Colonic mucosa (tissue), 4 donors: ENCODE measurements around the gene C11orf91. TPM values are rescaled to one million over a fixed set of nuclear protein-coding genes. Genes with fewer than 3 reads are reported as not detected.

Experiments
- DNase-seq: peaks from one replicate; pipeline ENCODE4 v3.0.0-alpha.2; 2020
- H3K27ac ChIP-seq: fragments of 200-600 bp; one replicate; pipeline ENCODE4 v1.8.0; 2021
- H3K27me3 ChIP-seq: fragments of 200-600 bp; one replicate; pipeline ENCODE4 v1.8.0; 2021
- H3K36me3 ChIP-seq: fragments of 200-600 bp; one replicate; pipeline ENCODE4 v1.8.0; 2021
- H3K4me1 ChIP-seq: fragments of 200-600 bp; one replicate; pipeline ENCODE4 v1.8.0; 2021; ENCODE audit warnings: mild to moderate bottlenecking
- H3K4me3 ChIP-seq: fragments of 200-600 bp; one replicate; pipeline ENCODE4 v1.8.0; 2021
- H3K9ac ChIP-seq, 2 donors: one replicate each; pipeline ENCODE4 v1.7.0; 2013; ENCODE audit warnings: control low read depth in 2 of 2, low read depth in 2 of 2, low read length in 2 of 2
- H3K9me3 ChIP-seq: fragments of 200-600 bp; one replicate; pipeline ENCODE4 v1.8.0; 2021
- intact Hi-C: fragments of 100-400 bp; cut with DNase I; formaldehyde crosslinking; loops from one replicate; pipeline ENCODE4 v1.14.1; 2022
- total RNA-seq, 2 donors: library from RNA; stranded (reverse); fragmentation: NEBNext Ultra II Directional in 1 of 2; extraction: Animal tissue kit (Norgen Biotek cat#: 25700) in 1 of 2; gene quantifications; one replicate each; pipeline ENCODE4 v1.2.1, GENCODE V29; 2021
- TF ChIP-seq, protein P1 (sequence below): fragments of 200-600 bp; IDR thresholded peaks from one replicate; pipeline ENCODE4 v1.8.0; 2022; ENCODE audit warnings: antibody characterized with exemption, mild to moderate bottlenecking
- donor health status: healthy.
- donor health status: DM: no; HTN: no; CAD: no.
- donor health status: DM: no; HTN: no; CAD: no.

Gene C11orf91
- total RNA-seq, 2 donors from 2014 or later: not detected

DNA sequence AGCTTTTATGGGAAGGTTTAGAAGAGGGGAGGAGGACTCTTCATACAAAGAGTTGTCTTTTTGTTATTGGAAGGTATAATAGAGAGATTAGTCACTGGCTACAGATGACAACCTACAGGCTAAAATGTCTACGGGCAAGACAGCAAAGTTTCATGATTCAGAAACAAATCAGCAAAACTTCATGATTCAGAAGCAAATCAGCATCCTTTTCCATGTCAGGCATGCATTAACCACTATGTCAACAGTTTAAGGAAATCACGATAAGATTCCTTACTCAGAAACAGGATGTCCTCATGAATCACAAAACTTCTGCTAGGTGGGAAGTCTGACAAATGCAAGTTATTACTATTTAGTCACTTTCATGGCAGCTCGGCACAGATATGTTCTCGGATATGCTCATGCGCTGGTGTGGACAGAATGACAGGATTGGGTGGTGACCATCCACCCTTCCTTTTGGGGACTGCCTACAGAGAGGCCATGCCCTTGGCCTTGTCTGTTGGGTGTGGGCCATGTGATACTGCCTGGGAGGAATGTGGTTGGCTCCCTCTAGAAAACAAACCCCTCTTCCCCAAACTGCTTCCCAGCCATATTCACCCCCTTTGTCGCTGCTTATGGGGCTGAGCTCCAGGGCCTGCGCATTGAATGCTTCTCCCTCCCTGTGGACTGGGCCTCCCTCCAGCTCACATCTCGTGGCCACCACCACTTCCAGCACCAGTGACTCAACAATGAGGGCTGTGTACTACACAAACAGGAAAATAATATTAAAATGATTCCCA, 10.1 kb downstream of the C11orf91 start:
- peaks cover 15% of the 10 kb centered on the region for H3K4me1 ChIP-seq
- peak overlapping the region; percentile 84 for H3K27ac ChIP-seq
- no peaks in the 10 kb centered on the region for H3K27me3 ChIP-seq
- no peak overlapping the region for H3K9ac ChIP-seq
- intact Hi-C loops: loop anchor here (10.0 kb wide), 1 partner anchor 526 kb away; the partner anchor contains the start of gene CSTF3
- TF ChIP-seq, protein P1, sequence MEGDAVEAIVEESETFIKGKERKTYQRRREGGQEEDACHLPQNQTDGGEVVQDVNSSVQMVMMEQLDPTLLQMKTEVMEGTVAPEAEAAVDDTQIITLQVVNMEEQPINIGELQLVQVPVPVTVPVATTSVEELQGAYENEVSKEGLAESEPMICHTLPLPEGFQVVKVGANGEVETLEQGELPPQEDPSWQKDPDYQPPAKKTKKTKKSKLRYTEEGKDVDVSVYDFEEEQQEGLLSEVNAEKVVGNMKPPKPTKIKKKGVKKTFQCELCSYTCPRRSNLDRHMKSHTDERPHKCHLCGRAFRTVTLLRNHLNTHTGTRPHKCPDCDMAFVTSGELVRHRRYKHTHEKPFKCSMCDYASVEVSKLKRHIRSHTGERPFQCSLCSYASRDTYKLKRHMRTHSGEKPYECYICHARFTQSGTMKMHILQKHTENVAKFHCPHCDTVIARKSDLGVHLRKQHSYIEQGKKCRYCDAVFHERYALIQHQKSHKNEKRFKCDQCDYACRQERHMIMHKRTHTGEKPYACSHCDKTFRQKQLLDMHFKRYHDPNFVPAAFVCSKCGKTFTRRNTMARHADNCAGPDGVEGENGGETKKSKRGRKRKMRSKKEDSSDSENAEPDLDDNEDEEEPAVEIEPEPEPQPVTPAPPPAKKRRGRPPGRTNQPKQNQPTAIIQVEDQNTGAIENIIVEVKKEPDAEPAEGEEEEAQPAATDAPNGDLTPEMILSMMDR: no peak
- no peaks in the 10 kb centered on the region for H3K36me3 ChIP-seq
- no peaks in the 10 kb centered on the region for H3K9me3 ChIP-seq
- H3K4me3 ChIP-seq: no peak overlapping the region
- peak; percentile 54 for DNase-seq

DNA sequence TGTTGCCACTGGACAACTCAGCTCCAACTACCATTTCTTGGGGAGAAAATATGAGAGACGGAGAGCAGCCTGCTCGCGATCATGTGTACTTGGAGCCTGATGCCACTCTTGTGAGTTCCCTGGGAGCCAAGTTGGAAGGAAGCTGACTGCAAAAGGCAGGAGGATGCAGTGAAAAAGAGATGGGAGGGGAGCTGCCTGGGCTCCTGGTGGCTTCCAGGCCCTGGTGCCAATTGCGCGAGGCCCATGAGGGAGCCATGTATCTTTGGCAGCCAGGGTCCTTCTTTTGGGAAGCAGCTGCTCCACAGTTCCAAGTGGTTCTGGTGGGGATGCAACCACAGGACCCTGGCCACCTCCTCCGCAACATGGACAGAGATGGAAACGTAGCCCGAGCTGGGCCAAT, 11.1 kb downstream of the C11orf91 start:
- Histone ChIP-seq H3K4me1 (peaks cover 15% of the 10 kb centered on the region), H3K27ac (peak overlapping the region; percentile 84), H3K9me3 (no peaks in the 10 kb centered on the region), H3K27me3 (no peaks in the 10 kb centered on the region), H3K4me3 (no peak overlapping the region), H3K9ac (no peak overlapping the region), H3K36me3 (no peaks in the 10 kb centered on the region)
- intact Hi-C loops: loop anchor here (2.0 to 5.0 kb wide), 2 partner anchors 147 to 327 kb away; no protein-coding TSS in a partner anchor
- TF ChIP-seq, protein P1: no peak
- no peak for DNase-seq

DNA sequence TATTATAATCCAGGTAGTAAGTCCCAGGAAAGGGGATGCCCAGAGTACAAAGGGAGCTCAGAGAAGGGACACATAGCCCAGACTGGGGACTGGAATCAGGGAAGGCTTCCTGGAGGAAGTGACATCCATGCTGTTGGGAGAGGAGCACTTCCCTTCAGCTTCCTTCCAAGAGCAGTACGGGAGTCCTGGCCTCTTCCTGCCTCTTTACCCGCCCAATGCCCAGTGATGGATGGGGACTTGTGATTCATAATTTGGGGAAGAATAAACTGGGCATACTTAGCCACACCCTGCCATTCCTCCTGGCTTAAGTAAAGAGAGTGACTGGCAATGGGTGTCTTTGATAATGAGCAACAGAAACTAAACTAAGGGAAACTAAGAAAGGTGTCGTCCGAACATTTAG, 11.5 kb downstream of the C11orf91 start:
- H3K9me3 ChIP-seq: no peaks in the 10 kb centered on the region
- H3K4me1 ChIP-seq: peaks cover 15% of the 10 kb centered on the region
- H3K27ac ChIP-seq: no peak overlapping the region
- no peak overlapping the region for H3K9ac ChIP-seq
- TF ChIP-seq, protein P1: no peak
- H3K36me3 ChIP-seq: no peaks in the 10 kb centered on the region
- intact Hi-C loops: loop anchor here (2.0 to 5.0 kb wide), 2 partner anchors 147 to 326 kb away; no protein-coding TSS in a partner anchor
- no peak overlapping the region for H3K4me3 ChIP-seq
- no peak for DNase-seq
- no peaks in the 10 kb centered on the region for H3K27me3 ChIP-seq

DNA sequence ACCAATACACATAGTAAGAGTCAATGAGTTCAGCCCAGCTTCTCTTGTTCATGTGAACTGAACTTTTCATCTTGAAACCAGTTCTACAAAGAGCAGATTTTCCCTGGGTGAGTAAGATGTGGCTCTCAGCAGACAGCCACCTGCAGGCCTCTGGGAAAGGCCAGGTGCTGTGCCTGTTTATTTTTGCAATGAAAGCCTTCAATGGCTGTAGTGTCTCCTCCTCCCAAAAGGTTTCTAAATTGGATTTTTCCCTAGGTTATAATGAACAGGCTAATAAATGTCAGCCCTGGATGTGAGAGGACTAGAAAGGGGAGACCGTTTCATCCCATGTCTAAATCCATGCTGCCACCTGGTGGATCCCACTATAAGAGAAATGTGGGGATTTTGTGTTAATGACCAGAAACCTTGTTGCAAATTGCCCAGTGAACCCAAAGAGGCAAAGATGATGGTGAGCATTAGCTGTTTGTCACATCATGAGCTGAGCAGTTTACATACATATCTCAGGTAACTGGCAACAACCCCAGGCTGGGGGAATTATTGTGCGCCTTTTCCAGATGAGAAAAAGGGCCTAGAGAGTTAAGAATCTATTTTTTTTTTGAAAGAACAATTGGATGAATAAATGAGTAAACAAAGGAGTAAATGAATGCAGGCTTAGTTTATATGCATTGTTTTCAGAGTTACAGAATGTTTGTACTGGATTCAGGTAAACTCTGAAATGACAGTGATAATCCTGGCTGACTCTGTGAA, 12.7 kb downstream of the C11orf91 start:
- Histone ChIP-seq H3K36me3 (no peaks in the 10 kb centered on the region), H3K9ac (no peak overlapping the region), H3K27me3 (no peaks in the 10 kb centered on the region), H3K27ac (no peak overlapping the region), H3K9me3 (no peaks in the 10 kb centered on the region), H3K4me3 (no peak overlapping the region), H3K4me1 (peaks cover 12% of the 10 kb centered on the region)
- DNase-seq: peak; percentile 60
- TF ChIP-seq, protein P1: peak; percentile 60
- intact Hi-C loops: loop anchor here (2.0 to 5.0 kb wide), 2 partner anchors 146 to 325 kb away; no protein-coding TSS in a partner anchor

DNA sequence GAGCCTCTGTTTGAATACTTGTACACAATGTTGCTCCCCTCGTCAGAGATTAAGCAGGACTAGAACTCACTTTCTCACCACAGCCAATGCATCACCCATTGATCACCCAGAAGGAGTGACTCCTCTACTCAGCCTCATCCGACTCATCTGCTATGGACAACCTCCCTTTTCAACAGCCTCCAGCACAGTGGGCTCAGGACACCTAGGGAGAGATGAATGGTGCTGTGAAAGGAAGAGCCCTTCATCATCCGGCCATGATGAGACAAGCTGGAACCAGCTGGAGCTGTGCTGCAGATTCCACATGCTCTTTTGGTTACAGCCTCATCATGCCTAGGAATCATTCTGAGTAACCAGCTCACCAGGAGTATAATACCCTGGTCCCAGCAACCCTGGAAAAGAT, 15.5 kb downstream of the C11orf91 start:
- Histone ChIP-seq H3K9ac (no peak overlapping the region), H3K9me3 (no peaks in the 10 kb centered on the region), H3K36me3 (no peaks in the 10 kb centered on the region), H3K27ac (no peak overlapping the region), H3K27me3 (no peaks in the 10 kb centered on the region), H3K4me1 (no peaks in the 10 kb centered on the region), H3K4me3 (no peak overlapping the region)
- intact Hi-C loops: loop anchor here (5.0 kb wide), 1 partner anchor 143 kb away; no protein-coding TSS in a partner anchor
- DNase-seq: no peak
- TF ChIP-seq, protein P1: no peak
